Measurements from ENCODE around the gene SPATA32.

- TF ChIP-seq CTCF (IDR thresholded peaks at IDR 0.05) = no peak
- no peak for TF ChIP-seq POLR2AphosphoS5 (IDR thresholded peaks at IDR 0.05)
- no peak for TF ChIP-seq POLR2A (IDR thresholded peaks at IDR 0.05)
- TF ChIP-seq EP300 (IDR thresholded peaks at IDR 0.05) = no peak
Measured at GRCh38 chr17:45232514-45233422, 29.1 kb downstream of the SPATA32 start.

All from sigmoid colon (tissue), 4 donors.